Measurements from ENCODE around the gene MEGF11. TPM values are rescaled to one million over a fixed set of nuclear protein-coding genes. Genes with fewer than 3 reads are reported as not detected.

MEGF11 gene
- total RNA-seq, 1 donor from 2014 or later = not detected

DNA sequence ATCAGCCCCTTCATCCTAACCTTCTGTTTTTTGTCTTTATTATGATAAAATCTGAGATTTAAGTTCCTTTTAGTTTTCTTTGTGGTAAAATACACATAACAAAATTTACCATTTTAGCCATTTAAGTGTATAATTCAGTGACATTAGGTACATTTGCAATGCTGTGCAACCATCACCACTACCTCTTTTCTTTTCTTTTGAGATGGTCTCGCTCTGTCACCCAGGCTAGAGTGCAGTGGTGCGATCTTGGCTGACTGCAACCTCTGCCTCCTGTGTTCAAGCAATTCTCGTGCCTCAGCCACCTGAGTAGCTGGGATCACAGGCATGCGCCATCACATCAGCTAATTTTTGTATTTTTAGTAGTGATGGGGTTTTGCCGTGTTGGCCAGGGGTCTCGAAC is 390.4 kb downstream of the MEGF11 start:
- ATAC-seq (ENCODE audit: poor library complexity) = no peak
- DNase-seq = no peak
- intact Hi-C loops (cut with DNase I) = no loop called here

DNA sequence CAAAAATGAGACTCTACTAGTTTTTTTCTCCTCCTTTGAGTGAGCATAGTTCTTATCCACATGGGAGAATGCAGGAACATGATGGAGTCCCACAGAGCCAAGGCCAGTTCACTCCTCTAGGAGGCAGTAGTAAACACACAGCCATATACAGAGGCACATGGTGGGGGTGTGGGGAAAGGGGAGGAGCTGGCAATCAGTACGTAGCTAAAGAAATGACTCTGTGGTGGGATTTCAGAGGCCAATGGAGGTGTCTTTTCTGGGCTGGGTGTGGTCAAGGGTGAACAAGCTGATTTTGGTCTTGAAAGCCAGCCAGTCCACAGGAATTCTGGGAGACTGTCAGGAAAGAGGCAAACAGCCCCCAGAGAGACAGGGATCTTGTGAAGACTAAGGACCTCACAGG is 390.9 kb downstream of the MEGF11 start:
- ATAC-seq (ENCODE audit: poor library complexity) (no peak), DNase-seq (no peak)
- intact Hi-C loops (cut with DNase I) = no loop called here

DNA sequence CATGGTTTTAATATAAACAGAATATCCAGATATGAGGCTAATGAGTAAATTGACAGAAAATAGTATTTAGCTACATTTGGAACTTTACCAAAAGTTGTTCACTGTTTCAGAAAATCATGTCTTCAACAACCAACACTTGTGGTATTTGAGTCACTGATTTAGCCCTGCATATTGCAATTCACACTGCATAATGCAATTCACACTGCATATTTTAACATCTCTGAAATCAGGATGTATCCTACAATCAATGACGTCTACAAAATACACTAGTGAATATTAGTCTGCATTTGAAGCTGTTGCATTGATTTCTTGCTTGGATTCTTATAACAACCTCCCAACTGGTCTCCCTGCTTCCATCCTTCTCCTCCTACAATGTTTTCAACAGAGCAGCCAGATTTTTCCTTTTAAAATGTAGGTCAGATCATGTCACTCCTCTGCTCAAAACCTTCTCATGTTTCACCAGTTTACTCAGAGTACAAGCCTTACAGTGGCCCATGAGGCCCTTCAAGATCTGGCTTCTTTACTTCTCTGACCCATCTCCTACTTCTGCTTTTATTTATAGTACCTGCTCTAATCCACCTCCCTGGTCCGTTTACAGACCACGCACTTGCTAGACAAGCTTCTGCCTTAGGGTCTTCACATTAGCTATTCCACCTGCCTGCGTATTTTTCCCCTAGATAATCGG is 395.7 kb downstream of the MEGF11 start:
- ATAC-seq (ENCODE audit: poor library complexity) (peak; percentile 34), DNase-seq (no peak)
- intact Hi-C loops (cut with DNase I) = loop anchor here (2.0 kb wide), 1 partner anchor 219 kb away; no protein-coding TSS in a partner anchor

DNA sequence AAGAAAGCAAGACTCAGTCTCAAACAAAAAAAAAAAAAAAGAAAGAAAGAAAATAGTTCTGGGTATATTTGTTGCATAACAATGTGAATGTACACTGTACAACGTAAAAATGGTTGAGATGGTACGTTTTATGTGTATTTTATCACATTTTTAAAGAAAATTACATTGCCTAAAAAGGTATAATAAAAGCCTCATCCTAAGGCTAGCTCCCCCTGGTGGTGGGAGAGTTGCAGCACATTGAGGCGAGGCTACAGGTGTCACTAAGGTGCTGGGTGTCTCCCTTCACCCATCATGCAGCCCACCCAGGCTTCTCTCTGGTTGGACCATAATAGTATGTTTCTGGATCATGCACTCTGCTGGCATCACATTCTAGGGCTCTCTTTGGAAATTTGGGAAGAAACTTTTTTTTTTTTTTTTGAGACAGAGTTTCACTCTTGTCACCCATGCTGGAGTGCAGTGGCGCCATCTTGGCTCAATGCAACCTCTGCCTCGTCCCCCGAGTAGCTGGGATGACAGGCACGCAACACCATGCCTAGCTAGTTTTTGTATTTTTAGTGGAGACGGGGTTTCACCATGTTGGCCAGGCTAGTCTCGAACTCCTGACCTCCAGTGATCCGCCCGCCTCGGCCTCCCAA is 396.6 kb downstream of the MEGF11 start:
- DNase-seq = peak; percentile 78
- intact Hi-C loops (cut with DNase I) = loop anchor here (2.0 kb wide), 1 partner anchor 218 kb away; no protein-coding TSS in a partner anchor
- peak; percentile 73 for ATAC-seq (ENCODE audit: poor library complexity)

DNA sequence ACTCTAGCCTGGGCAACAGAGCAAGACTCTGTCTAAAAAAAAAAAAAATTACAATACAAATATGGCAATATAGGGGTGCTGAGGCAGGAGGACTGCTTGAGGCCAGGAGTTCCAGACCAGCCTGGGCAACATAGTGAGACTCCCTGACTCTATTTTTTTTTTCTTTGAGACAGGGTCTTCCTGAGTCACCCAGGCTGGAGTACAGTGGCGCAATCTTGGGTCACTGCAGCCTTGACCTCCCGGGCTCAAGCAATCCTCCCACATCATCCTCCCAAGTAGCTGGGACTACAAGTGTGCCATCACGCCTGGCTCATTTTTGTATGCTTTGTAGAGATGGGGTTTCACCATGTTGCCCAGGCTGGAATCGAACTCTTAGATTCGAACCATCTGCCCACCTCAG is 401.6 kb downstream of the MEGF11 start:
- intact Hi-C loops (cut with DNase I) = no loop called here
- DNase-seq = no peak
- ATAC-seq (ENCODE audit: poor library complexity) = no peak

DNA sequence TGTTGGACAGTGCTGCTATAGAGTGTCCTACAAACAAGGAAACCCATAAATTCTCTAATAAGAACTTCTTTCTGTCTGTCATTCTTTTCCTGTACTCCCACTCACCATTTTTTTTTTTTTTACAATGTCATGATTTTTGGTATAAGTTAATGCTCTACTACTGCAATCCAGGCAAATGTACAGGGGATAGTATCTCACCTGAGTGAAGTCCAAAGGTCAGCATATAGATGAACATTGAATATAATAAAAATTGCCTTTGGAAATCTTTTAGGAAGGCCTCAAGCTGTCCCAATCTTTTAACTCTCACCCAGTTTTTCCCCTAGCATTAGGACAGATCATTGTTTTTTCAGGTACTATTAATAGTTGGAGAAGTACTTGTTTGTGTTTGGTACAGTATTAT is 405.6 kb downstream of the MEGF11 start:
- DNase-seq = no peak
- no peak for ATAC-seq (ENCODE audit: poor library complexity)
- intact Hi-C loops (cut with DNase I) = no loop called here

DNA sequence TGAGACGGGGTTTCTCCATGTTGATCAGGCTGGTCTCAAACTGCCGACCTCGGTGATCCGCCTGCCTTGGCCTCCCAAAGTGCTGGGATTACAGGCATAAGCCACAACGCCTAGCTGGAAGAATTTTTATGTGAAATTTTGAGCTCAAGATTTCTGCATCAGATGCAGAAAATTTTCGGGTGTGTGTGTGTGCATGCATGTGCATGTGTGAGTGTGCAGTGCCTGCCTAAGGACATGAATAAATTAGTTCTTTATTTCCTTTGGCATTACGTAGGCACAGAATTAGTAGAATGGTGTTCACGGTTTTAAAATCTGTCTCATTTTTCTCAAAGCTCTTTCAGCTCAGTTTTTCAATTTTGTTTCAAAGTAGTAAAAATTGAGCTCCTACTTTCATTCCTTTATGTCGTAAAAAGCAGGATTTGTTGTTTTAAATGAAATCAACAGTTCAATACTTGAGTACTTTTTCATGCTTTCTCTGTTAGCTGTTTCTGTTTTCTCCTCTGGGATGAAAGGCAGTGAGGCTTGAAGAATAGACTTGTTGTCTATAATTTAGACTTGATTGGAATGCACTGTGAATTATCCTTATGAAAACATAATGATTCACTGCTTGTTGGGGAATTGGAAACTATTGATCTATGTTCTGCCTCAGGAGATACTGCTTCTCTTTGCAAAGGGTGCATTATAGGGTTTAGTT is 407.6 kb downstream of the MEGF11 start:
- intact Hi-C loops (cut with DNase I) = no loop called here
- DNase-seq = no peak
- ATAC-seq (ENCODE audit: poor library complexity) = no peak

Small RNAs within 50 kb of the gene (microRNA-seq; reads per million reads assigned to microRNA genes)
- gene MIR4311 = not detected

Other genes starting within 250 kb of the MEGF11 start
- 40.1 TPM for gene DIS3L, start 39.8 kb upstream of the MEGF11 start, total RNA-seq
- gene TIPIN, start 102.9 kb upstream of the MEGF11 start, total RNA-seq = 3.2 TPM
- 36.9 TPM for gene MAP2K1, start 133.2 kb upstream of the MEGF11 start, total RNA-seq
- 39.6 TPM for gene SNAPC5, start 244.0 kb upstream of the MEGF11 start, total RNA-seq

Measured in Right ventricle myocardium superior (tissue), 1 donor.